Stimulated activated CD4-positive, alpha-beta T cell treated with anti-CD3 and anti-CD28 coated beads, Interleukin-12 subunit alpha, Interleukin-12 subunit beta, amount 100 ng/mL, for 24 hours (primary cell): ENCODE measurements around the gene CD247.

Experiments
- DNase-seq, 2 experiments: peaks; one replicate each; pipeline ENCODE4 v3.0.0-alpha.2; 2020; ENCODE audit warnings: low read depth in 2 of 2

CD247 gene

GRCh38 chr1:167542109-167543032 is 24.0 kb upstream of the CD247 start:
- DNase-seq = no peak

- DNase-seq = no peak
These were observed 23.3 kb upstream of the CD247 start for GRCh38 chr1:167541610-167542009.

- no peak for DNase-seq
These were observed 22.7 kb upstream of the CD247 start for GRCh38 chr1:167541003-167541402.

GRCh38 chr1:167538657-167539056 is 20.3 kb upstream of the CD247 start:
- DNase-seq = no peak

- peak; percentile 35 to 51 for DNase-seq
These were observed 15.5 kb upstream of the CD247 start for GRCh38 chr1:167533851-167534300.

- DNase-seq = no peak
These were observed 14.9 kb upstream of the CD247 start for GRCh38 chr1:167532964-167533824.

GRCh38 chr1:167532375-167532774 is 14.0 kb upstream of the CD247 start:
- no peak for DNase-seq

- DNase-seq = no peak
These were observed 11.6 kb upstream of the CD247 start for GRCh38 chr1:167529829-167530474.

- no peak for DNase-seq
These were observed 9.9 kb upstream of the CD247 start for GRCh38 chr1:167528057-167528728.

GRCh38 chr1:167526667-167527383 is 8.5 kb upstream of the CD247 start:
- no peak for DNase-seq

GRCh38 chr1:167524651-167525050 is 6.3 kb upstream of the CD247 start:
- DNase-seq = no peak

- DNase-seq = no peak
These were observed 3.9 kb upstream of the CD247 start for GRCh38 chr1:167522246-167522645.

GRCh38 chr1:167520711-167521206 is 2.4 kb upstream of the CD247 start:
- DNase-seq = no peak

GRCh38 chr1:167517535-167518330 is 596 bp downstream of the CD247 start:
- peak; percentile 75 to 89 for DNase-seq

GRCh38 chr1:167516404-167517388 is 1.6 kb downstream of the CD247 start:
- no peak for DNase-seq

GRCh38 chr1:167515893-167516321 is 2.4 kb downstream of the CD247 start:
- no peak for DNase-seq

GRCh38 chr1:167515461-167515860 is 2.9 kb downstream of the CD247 start:
- no peak for DNase-seq

GRCh38 chr1:167514288-167514687 is 4.0 kb downstream of the CD247 start:
- DNase-seq = no peak
